Stimulated activated effector memory CD8-positive, alpha-beta T cell treated with anti-CD3 and anti-CD28 coated beads, Interleukin-12 subunit alpha, Interleukin-12 subunit beta, amount 100 ng/mL, for 72 hours (primary cell): ENCODE results near the gene LRMDA.

Experiments
- ATAC-seq: fragments of 150-1000 bp; cut with Tn5 transposase; 2 replicates; pipeline ENCODE4 v1.10.0; 2021
- DNase-seq, 2 donors: peaks; one replicate each; pipeline ENCODE4 v3.0.0; 2021 to 2022; ENCODE audit warnings: low spot score in 2 of 2
- H3K27ac Mint-ChIP-seq: one replicate; pipeline ENCODE4 v1.8.0; 2022; ENCODE audit warnings: mild to moderate bottlenecking, mixed read lengths
- H3K36me3 Mint-ChIP-seq: one replicate; pipeline ENCODE4 v1.8.0; 2022; ENCODE audit warnings: mild to moderate bottlenecking, mixed read lengths
- H3K4me1 Mint-ChIP-seq: one replicate; pipeline ENCODE4 v1.8.0; 2022; ENCODE audit warnings: mixed read lengths
- H3K4me3 Mint-ChIP-seq: one replicate; pipeline ENCODE4 v1.8.0; 2022; ENCODE audit warnings: mild to moderate bottlenecking, mixed read lengths
- H3K9me3 Mint-ChIP-seq: one replicate; pipeline ENCODE4 v1.8.0; 2022; ENCODE audit warnings: mixed read lengths

Gene LRMDA

GRCh38 chr10:76192151-76192550 lies 760.7 kb downstream of the LRMDA start:
- no peak overlapping the region for H3K27ac Mint-ChIP-seq
- no peaks in the 10 kb centered on the region for H3K4me1 Mint-ChIP-seq
- no peak overlapping the region for H3K4me3 Mint-ChIP-seq
- DNase-seq (no peak), ATAC-seq (no peak)
- H3K36me3 Mint-ChIP-seq = no peaks in the 10 kb centered on the region
- no peaks in the 10 kb centered on the region for H3K9me3 Mint-ChIP-seq

- Mint-ChIP-seq H3K27ac (no peak overlapping the region), H3K36me3 (no peaks in the 10 kb centered on the region), H3K4me3 (no peak overlapping the region), H3K4me1 (no peaks in the 10 kb centered on the region), H3K9me3 (no peaks in the 10 kb centered on the region)
- ATAC-seq (no peak), DNase-seq (no peak)
Observed at GRCh38 chr10:76192694-76193320, 761.4 kb downstream of the LRMDA start.

- no peaks in the 10 kb centered on the region for H3K4me1 Mint-ChIP-seq
- no peak overlapping the region for H3K4me3 Mint-ChIP-seq
- DNase-seq (no peak), ATAC-seq (no peak)
- no peaks in the 10 kb centered on the region for H3K9me3 Mint-ChIP-seq
- H3K27ac Mint-ChIP-seq = no peak overlapping the region
- no peaks in the 10 kb centered on the region for H3K36me3 Mint-ChIP-seq
Observed at GRCh38 chr10:76195654-76196390, 764.4 kb downstream of the LRMDA start.

- H3K36me3 Mint-ChIP-seq = no peaks in the 10 kb centered on the region
- no peak for ATAC-seq
Observed at GRCh38 chr10:76197293-76197692, 765.9 kb downstream of the LRMDA start.

GRCh38 chr10:76198287-76199035 lies 767.0 kb downstream of the LRMDA start:
- H3K9me3 Mint-ChIP-seq = no peaks in the 10 kb centered on the region
- ATAC-seq (no peak), DNase-seq (no peak)
- no peak overlapping the region for H3K4me3 Mint-ChIP-seq
- no peak overlapping the region for H3K27ac Mint-ChIP-seq
- H3K4me1 Mint-ChIP-seq = no peaks in the 10 kb centered on the region
- no peaks in the 10 kb centered on the region for H3K36me3 Mint-ChIP-seq

More at GRCh38 chr10:76197293-76197692, 765.9 kb downstream of the LRMDA start:
- DNase-seq = no peak
- no peak overlapping the region for H3K27ac Mint-ChIP-seq
- no peak overlapping the region for H3K4me3 Mint-ChIP-seq
- no peaks in the 10 kb centered on the region for H3K9me3 Mint-ChIP-seq
- no peaks in the 10 kb centered on the region for H3K4me1 Mint-ChIP-seq

GRCh38 chr10:76201962-76202361 lies 770.5 kb downstream of the LRMDA start:
- H3K36me3 Mint-ChIP-seq = no peaks in the 10 kb centered on the region

GRCh38 chr10:76202777-76203176 lies 771.4 kb downstream of the LRMDA start:
- H3K4me1 Mint-ChIP-seq = no peaks in the 10 kb centered on the region
- no peaks in the 10 kb centered on the region for H3K36me3 Mint-ChIP-seq
- no peaks in the 10 kb centered on the region for H3K9me3 Mint-ChIP-seq
- no peak overlapping the region for H3K27ac Mint-ChIP-seq
- DNase-seq (no peak), ATAC-seq (no peak)
- no peak overlapping the region for H3K4me3 Mint-ChIP-seq

More at GRCh38 chr10:76201962-76202361, 770.5 kb downstream of the LRMDA start:
- Mint-ChIP-seq H3K27ac (no peak overlapping the region), H3K4me3 (no peak overlapping the region), H3K4me1 (no peaks in the 10 kb centered on the region), H3K9me3 (no peaks in the 10 kb centered on the region)
- ATAC-seq (no peak), DNase-seq (no peak)

GRCh38 chr10:76205361-76205760 lies 773.9 kb downstream of the LRMDA start:
- Mint-ChIP-seq H3K4me3 (no peak overlapping the region), H3K4me1 (no peaks in the 10 kb centered on the region), H3K9me3 (peaks cover 4% of the 10 kb centered on the region), H3K36me3 (no peaks in the 10 kb centered on the region), H3K27ac (no peak overlapping the region)
- DNase-seq (no peak), ATAC-seq (no peak)

- H3K27ac Mint-ChIP-seq = no peak overlapping the region
- H3K36me3 Mint-ChIP-seq = no peaks in the 10 kb centered on the region
- DNase-seq (no peak), ATAC-seq (no peak)
- H3K9me3 Mint-ChIP-seq = peaks cover 7% of the 10 kb centered on the region
- no peaks in the 10 kb centered on the region for H3K4me1 Mint-ChIP-seq
- no peak overlapping the region for H3K4me3 Mint-ChIP-seq
Observed at GRCh38 chr10:76206797-76207352, 775.5 kb downstream of the LRMDA start.

- Mint-ChIP-seq H3K27ac (no peak overlapping the region), H3K4me1 (no peaks in the 10 kb centered on the region), H3K4me3 (no peak overlapping the region), H3K36me3 (no peaks in the 10 kb centered on the region), H3K9me3 (peaks cover 7% of the 10 kb centered on the region)
- no peak for ATAC-seq
- DNase-seq = no peak
Observed at GRCh38 chr10:76209135-76209534, 777.7 kb downstream of the LRMDA start.

- Mint-ChIP-seq H3K9me3 (peaks cover 7% of the 10 kb centered on the region), H3K27ac (no peak overlapping the region), H3K4me1 (no peaks in the 10 kb centered on the region), H3K4me3 (no peak overlapping the region), H3K36me3 (no peaks in the 10 kb centered on the region)
- no peak for DNase-seq
- no peak for ATAC-seq
Observed at GRCh38 chr10:76210211-76210610, 778.8 kb downstream of the LRMDA start.

- no peak for ATAC-seq
- H3K9me3 Mint-ChIP-seq = peaks cover 7% of the 10 kb centered on the region
Observed at GRCh38 chr10:76211691-76212090, 780.3 kb downstream of the LRMDA start.

GRCh38 chr10:76213876-76214275 lies 782.5 kb downstream of the LRMDA start:
- Mint-ChIP-seq H3K36me3 (no peaks in the 10 kb centered on the region), H3K4me1 (no peaks in the 10 kb centered on the region), H3K4me3 (no peak overlapping the region), H3K9me3 (peaks cover 12% of the 10 kb centered on the region), H3K27ac (no peak overlapping the region)
- ATAC-seq (no peak), DNase-seq (no peak)

More at GRCh38 chr10:76211691-76212090, 780.3 kb downstream of the LRMDA start:
- Mint-ChIP-seq H3K4me1 (no peaks in the 10 kb centered on the region), H3K36me3 (no peaks in the 10 kb centered on the region), H3K27ac (no peak overlapping the region), H3K4me3 (no peak overlapping the region)
- no peak for DNase-seq

GRCh38 chr10:76218035-76218434 lies 786.6 kb downstream of the LRMDA start:
- no peak for ATAC-seq
- H3K36me3 Mint-ChIP-seq = no peaks in the 10 kb centered on the region
- peaks cover 5% of the 10 kb centered on the region for H3K9me3 Mint-ChIP-seq
- no peaks in the 10 kb centered on the region for H3K4me1 Mint-ChIP-seq
- H3K27ac Mint-ChIP-seq = no peak overlapping the region
- no peak overlapping the region for H3K4me3 Mint-ChIP-seq
- DNase-seq = no peak

GRCh38 chr10:76229341-76229740 lies 797.9 kb downstream of the LRMDA start:
- Mint-ChIP-seq H3K4me1 (no peaks in the 10 kb centered on the region), H3K27ac (no peak overlapping the region), H3K36me3 (no peaks in the 10 kb centered on the region), H3K4me3 (no peak overlapping the region), H3K9me3 (peaks cover 2% of the 10 kb centered on the region)
- DNase-seq (no peak), ATAC-seq (no peak)
